PFSK-1 (cell line): ENCODE measurements around the gene C16orf87.

Experiments
- FOXP2 ChIP-seq: optimal IDR thresholded peaks from 2 replicates; pipeline ENCODE3; 2011; ENCODE audit warnings: borderline replicate concordance, control low read depth, inconsistent platforms; ENCODE audit not compliant: insufficient read depth; ENCODE audit errors: extremely low read length, extremely low read depth
- POLR2AphosphoS5 ChIP-seq: IDR thresholded peaks from 2 replicates; pipeline ENCODE4 v1.6.1; 2012; ENCODE audit warnings: low read depth, mild to moderate bottlenecking, control low read depth, low read length, moderate library complexity
- REST ChIP-seq, 2 experiments: IDR thresholded peaks; 2 replicates each; pipeline versions ENCODE4 v1.6.1 to v1.8.0; 2011 to 2012; ENCODE audit warnings: low read depth in 2 of 2, low read length in 2 of 2, control low read depth in 1 of 2, inconsistent platforms in 1 of 2, mild to moderate bottlenecking in 1 of 2, moderate library complexity in 1 of 2; ENCODE audit not compliant: insufficient read depth in 1 of 2
- SIN3A ChIP-seq: IDR thresholded peaks from 2 replicates; pipeline ENCODE4 v1.6.1; 2012; ENCODE audit warnings: mild to moderate bottlenecking, low read length, moderate library complexity, borderline replicate concordance; ENCODE audit not compliant: insufficient read depth
- TAF1 ChIP-seq: IDR thresholded peaks from 2 replicates; pipeline ENCODE4 v1.6.1; 2012; ENCODE audit warnings: low read length, control low read depth, borderline replicate concordance; ENCODE audit not compliant: insufficient read depth

DNA sequence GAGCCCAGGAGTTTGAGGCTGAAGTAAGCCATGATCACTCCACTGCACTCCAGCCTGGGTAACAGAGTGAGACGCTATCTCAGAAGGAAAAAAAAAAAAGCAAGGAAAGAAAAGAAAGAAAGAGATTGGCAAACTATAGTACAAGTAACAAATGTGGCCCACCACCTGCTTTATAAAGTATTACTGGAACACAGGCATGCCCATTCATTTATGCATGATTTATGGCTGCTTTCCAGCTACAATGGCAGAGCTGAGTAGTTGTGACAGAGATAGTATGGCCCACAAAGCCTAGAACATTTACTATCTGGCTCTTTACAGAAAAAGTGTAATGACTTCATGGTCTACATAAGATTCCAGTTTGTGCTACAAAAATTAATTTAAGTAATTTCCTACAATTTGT, 23.6 kb downstream of the C16orf87 start:
- no peak for TF ChIP-seq POLR2AphosphoS5
- no peak for TF ChIP-seq SIN3A
- no peak for TF ChIP-seq REST (IDR thresholded peaks at IDR 0.05; ENCODE audit: insufficient read depth in 1 of 2, low read depth in 2 of 2, low read length in 2 of 2)
- no peak for TF ChIP-seq TAF1
- no peak for TF ChIP-seq FOXP2
